ENCODE measurements around the gene PTPN6. TPM values are rescaled to one million over a fixed set of nuclear protein-coding genes. Genes with fewer than 3 reads are reported as not detected.

The PTPN6 gene
- total RNA-seq, 1 experiment from 2014 or later: 19.8 TPM

GRCh38 chr12:6914947-6915788, 36.0 kb upstream of the PTPN6 start:
- Histone ChIP-seq H3K4me1 (ENCODE audit: insufficient read depth, low read length) (no peaks in the 10 kb centered on the region; the same call in 1 of the 2 replicates), H3K4ac (ENCODE audit: low read depth, low read length) (no peak overlapping the region), H3T11ph (ENCODE audit: low read length) (no peak overlapping the region), H2AK5ac (ENCODE audit: insufficient read length, low read length) (no peak overlapping the region), H3K27me3 (ENCODE audit: insufficient read depth, low read length) (no peaks in the 10 kb centered on the region), H2BK12ac (ENCODE audit: insufficient read length, low read depth, low read length) (no peak overlapping the region), H2BK120ac (ENCODE audit: low read depth, low read length, poor library complexity, severe bottlenecking) (no peak overlapping the region), H3K79me2 (ENCODE audit: insufficient read depth, low read length) (no peaks in the 10 kb centered on the region), H2AFZ (ENCODE audit: low read length) (no peak overlapping the region), H3K9ac (ENCODE audit: extremely low read depth, insufficient read length, low read length) (peak overlapping the region; percentile 9), H2BK15ac (ENCODE audit: low read depth, low read length) (no peak overlapping the region), H3K27ac (ENCODE audit: insufficient read length, low read depth, low read length) (no peak overlapping the region), H2BK5ac (ENCODE audit: insufficient read length, low read length) (no peak overlapping the region), H4K5ac (ENCODE audit: insufficient read length, low read depth, low read length) (no peak overlapping the region), H4K8ac (replicated peaks; ENCODE audit: insufficient read length, low read depth, low read length) (no peak overlapping the region), H4K91ac (ENCODE audit: insufficient read length, low read depth, low read length) (no peak overlapping the region), H3K4me2 (ENCODE audit: insufficient read depth, insufficient read length, low read length) (peak overlapping the region; percentile 70), H3K18ac (ENCODE audit: insufficient read length, low read depth, low read length) (no peak overlapping the region), H2BK20ac (ENCODE audit: low read depth, low read length, poor library complexity, severe bottlenecking) (no peak overlapping the region), H3K23ac (ENCODE audit: insufficient read length, low read depth, low read length) (no peak overlapping the region), H3K23me2 (ENCODE audit: insufficient read length, low read depth, low read length, poor library complexity, severe bottlenecking) (peaks cover 16% of the 10 kb centered on the region), H3K56ac (ENCODE audit: insufficient read length, low read depth, low read length) (no peak overlapping the region), H3K14ac (ENCODE audit: insufficient read depth, low read length) (no peak overlapping the region), H3K9me3 (ENCODE audit: control insufficient read depth, low read depth, low read length) (no peaks in the 10 kb centered on the region), H4K20me1 (ENCODE audit: control insufficient read depth, insufficient read depth, insufficient read length) (no peaks in the 10 kb centered on the region), H3K79me1 (ENCODE audit: insufficient read depth, low read depth, low read length, poor library complexity, severe bottlenecking) (peaks cover 6% of the 10 kb centered on the region)
- DNase-seq: peak; percentile 86
- Mint-ChIP-seq H3K4me3 (peak overlapping the region; percentile 92 to 94), H3K27me3 (ENCODE audit: low read depth) (peaks cover 17% of the 10 kb centered on the region), H3K27ac (peak overlapping the region; percentile 71 to 96 (median 94)), H3K9me3 (no peaks in the 10 kb centered on the region), H3K4me1 (peaks cover 29 to 47% of the 10 kb centered on the region in 2 experiments), H3K36me3 (ENCODE audit: insufficient read depth in 1 of 3, low read depth in 3 of 3) (peaks cover 26 to 41% (median 41%) of the 10 kb centered on the region in 3 experiments)
- WGBS (ENCODE audit: extremely low coverage, insufficient read length, low lambda C conversion rate): no CpG with 5 or more reads among the region's 29 CpGs
- TF ChIP-seq, protein P1, sequence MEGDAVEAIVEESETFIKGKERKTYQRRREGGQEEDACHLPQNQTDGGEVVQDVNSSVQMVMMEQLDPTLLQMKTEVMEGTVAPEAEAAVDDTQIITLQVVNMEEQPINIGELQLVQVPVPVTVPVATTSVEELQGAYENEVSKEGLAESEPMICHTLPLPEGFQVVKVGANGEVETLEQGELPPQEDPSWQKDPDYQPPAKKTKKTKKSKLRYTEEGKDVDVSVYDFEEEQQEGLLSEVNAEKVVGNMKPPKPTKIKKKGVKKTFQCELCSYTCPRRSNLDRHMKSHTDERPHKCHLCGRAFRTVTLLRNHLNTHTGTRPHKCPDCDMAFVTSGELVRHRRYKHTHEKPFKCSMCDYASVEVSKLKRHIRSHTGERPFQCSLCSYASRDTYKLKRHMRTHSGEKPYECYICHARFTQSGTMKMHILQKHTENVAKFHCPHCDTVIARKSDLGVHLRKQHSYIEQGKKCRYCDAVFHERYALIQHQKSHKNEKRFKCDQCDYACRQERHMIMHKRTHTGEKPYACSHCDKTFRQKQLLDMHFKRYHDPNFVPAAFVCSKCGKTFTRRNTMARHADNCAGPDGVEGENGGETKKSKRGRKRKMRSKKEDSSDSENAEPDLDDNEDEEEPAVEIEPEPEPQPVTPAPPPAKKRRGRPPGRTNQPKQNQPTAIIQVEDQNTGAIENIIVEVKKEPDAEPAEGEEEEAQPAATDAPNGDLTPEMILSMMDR (conservative IDR thresholded peaks at IDR 0.05): no peak

Measured in H9 (cell line).